ES-I3 (cell line): Measurements from ENCODE around the gene AKNAD1.
"Not testable (repeated sequence)": the region's sequence is repeated elsewhere in the genome, so short reads cannot be mapped to it uniquely, and the experiment has no call there.

Experiments used
- H3K36me3 ChIP-seq: 2 replicates; pipeline ENCODE4 v1.6.1; 2013; ENCODE audit warnings: mild to moderate bottlenecking, low read length, control low read depth, moderate library complexity; ENCODE audit not compliant: insufficient read depth
- H3K4me1 ChIP-seq: 2 replicates; pipeline ENCODE4 v1.6.1; 2013; ENCODE audit warnings: mild to moderate bottlenecking, control low read depth, low read length; ENCODE audit not compliant: insufficient read depth
- H3K9ac ChIP-seq: 2 replicates; pipeline ENCODE4 v1.6.1; 2013; ENCODE audit warnings: low read depth, mild to moderate bottlenecking, low read length, moderate library complexity
- H3K9me3 ChIP-seq: 2 replicates; pipeline ENCODE4 v1.6.1; 2013; ENCODE audit warnings: mild to moderate bottlenecking, low read length, moderate library complexity; ENCODE audit not compliant: control insufficient read depth, insufficient read depth

AKNAD1 gene

DNA sequence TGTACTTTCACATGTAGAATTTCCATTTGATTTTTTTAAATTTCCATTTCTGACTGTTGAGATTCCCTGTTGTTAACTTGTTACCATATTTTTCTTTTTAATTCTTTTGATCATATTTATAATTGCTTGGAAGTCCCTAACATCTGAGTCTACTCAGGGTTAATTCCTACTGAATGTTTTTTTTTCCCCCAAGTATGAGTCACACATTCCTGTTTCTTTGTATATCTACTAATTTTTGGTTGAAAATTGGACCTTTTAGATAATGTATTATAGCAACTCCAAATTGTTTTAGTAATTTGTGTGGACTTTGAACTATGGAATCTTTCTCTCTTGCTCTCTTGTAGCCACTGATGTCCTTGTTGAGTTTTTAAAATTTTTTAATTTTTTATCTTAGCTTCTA, 55.8 kb downstream of the AKNAD1 start:
- Histone ChIP-seq H3K36me3 (no peaks in the 10 kb centered on the region), H3K9me3 (no peaks in the 10 kb centered on the region), H3K9ac (no peak overlapping the region), H3K4me1 (no peaks in the 10 kb centered on the region)

DNA sequence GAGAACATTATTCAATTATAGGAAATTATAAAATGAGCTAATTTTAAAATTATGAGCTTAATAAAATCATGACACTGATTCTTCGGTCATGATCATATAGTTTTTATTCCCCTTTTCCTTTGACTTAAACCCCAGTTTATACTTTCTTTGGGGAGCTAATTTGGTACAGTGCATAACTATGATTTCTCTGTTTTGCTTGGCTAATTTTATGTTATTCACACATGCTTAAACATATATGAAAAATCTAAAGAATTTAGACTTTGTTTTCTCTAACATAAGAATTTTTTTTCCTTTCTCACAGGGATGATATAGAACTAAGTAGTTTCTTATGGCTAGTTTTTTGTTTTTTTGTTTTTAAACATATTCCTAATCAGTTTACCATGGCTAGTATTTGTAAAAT, 57.9 kb downstream of the AKNAD1 start:
- no peaks in the 10 kb centered on the region for H3K9me3 ChIP-seq
- H3K9ac ChIP-seq, result no peak overlapping the region
- H3K4me1 ChIP-seq, result no peaks in the 10 kb centered on the region
- peaks cover 4% of the 10 kb centered on the region; the same call in 1 of the 2 replicates for H3K36me3 ChIP-seq

DNA sequence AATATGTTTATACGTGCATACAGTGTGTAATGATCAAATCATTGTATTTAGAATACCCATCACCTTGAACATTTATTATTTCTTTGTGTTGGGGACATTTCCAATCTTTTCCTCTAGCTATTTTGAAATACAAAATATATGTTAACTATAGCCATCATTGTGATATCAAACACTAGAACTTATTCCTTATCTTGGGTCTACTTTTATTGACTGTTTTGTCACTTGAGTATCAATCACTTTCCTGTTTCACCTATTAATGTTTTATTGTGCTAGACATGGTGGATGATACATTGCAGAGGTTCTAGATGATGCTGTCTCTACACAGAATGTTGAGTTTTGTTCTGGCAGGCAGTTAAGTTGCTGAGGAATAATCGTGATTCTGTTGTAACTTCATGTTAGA, 64.5 kb downstream of the AKNAD1 start:
- Histone ChIP-seq H3K9ac (no peak overlapping the region), H3K4me1 (no peaks in the 10 kb centered on the region), H3K36me3 (peaks cover 11% of the 10 kb centered on the region; the same call in 1 of the 2 replicates), H3K9me3 (peaks cover 7% of the 10 kb centered on the region)

DNA sequence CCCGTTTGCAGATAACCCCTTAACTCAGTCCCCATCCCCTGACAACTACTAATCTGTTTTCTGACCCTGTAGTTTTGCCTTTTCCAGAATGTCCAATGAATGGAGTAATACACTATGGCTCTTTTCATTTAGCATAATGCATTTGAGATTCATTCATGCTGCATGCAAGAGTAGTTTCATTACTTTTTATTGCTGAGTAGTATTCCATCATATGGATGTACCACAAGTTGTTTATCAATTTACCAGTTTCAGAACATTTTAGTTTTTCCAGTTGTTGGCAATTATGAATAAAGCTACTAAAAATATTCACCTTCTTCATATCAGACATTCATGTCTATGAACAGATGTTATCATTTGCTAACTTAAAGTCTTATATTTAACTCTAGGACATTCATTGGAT, 65.1 kb downstream of the AKNAD1 start:
- no peaks in the 10 kb centered on the region for H3K4me1 ChIP-seq
- H3K36me3 ChIP-seq, result peaks cover 11% of the 10 kb centered on the region; the same call in 1 of the 2 replicates
- H3K9ac ChIP-seq, result no peak overlapping the region
- peaks cover 7% of the 10 kb centered on the region for H3K9me3 ChIP-seq

DNA sequence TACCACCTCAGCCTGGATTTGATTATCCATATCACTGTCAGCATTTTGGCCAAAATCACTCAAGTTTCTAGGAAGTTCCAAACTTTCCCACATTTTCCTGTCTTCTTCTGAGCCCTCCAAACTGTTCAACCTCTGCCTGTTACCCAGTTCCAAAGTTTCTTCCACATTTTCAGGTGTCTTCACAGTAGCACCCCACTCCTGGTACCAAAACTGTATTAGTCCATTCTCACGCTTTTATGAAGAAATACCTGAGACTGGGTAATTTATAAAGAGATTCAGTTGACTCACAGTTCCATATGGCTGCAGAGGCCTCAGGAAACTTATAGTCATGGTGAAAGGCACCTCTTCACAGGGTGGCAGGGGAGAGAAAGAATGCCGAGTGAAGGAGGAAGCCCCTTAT, 71.0 kb downstream of the AKNAD1 start:
- peaks cover 24% of the 10 kb centered on the region; the same call in 1 of the 2 replicates for H3K36me3 ChIP-seq
- H3K9ac ChIP-seq, result no peak overlapping the region
- peaks cover 18% of the 10 kb centered on the region for H3K9me3 ChIP-seq
- H3K4me1 ChIP-seq, result no peaks in the 10 kb centered on the region

DNA sequence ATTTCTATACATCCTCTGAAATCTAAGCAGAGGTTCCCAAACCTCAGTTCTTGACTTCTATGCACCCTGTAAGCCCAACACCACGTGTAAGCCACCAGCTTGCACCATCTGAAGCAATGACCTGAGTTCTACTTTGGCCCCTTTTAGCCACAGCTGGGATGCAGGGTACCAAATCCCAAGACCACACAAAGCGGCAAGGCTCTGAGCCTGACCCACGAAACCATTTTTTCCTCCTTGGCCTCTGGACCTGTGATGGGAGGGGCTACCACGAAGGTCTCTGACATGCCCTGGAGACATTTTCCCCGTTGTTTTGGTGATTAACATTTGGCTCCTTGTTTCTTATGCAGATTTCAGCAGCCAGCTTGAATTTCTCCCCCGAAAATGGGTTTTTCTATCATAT, 71.6 kb downstream of the AKNAD1 start:
- Histone ChIP-seq H3K36me3 (peaks cover 25% of the 10 kb centered on the region; the same call in 1 of the 2 replicates), H3K4me1 (no peaks in the 10 kb centered on the region), H3K9me3 (peaks cover 18% of the 10 kb centered on the region), H3K9ac (no peak overlapping the region)

DNA sequence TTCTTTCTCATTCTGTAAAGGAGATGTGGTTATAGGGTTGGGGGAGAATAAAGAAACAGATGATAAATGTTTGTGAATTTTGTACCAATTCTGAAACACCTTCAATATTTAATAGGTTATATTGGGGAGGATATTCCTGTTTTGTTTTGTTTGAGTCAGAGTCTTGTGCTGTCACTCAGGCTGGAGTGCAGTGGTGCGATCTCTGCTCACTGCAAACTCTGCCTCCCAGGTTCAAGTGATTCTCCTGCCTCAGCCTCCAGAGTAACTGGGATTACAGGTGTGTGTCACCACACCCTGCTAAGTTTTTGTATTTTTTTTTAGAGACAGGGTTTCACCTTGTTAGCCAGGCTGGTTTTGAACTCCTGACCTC, 75.3 kb downstream of the AKNAD1 start:
- H3K9ac ChIP-seq, H3K4me1 ChIP-seq: not testable (repeated sequence)
- Histone ChIP-seq H3K36me3 (peaks cover 25% of the 10 kb centered on the region; the same call in 1 of the 2 replicates), H3K9me3 (peaks cover 17% of the 10 kb centered on the region)

DNA sequence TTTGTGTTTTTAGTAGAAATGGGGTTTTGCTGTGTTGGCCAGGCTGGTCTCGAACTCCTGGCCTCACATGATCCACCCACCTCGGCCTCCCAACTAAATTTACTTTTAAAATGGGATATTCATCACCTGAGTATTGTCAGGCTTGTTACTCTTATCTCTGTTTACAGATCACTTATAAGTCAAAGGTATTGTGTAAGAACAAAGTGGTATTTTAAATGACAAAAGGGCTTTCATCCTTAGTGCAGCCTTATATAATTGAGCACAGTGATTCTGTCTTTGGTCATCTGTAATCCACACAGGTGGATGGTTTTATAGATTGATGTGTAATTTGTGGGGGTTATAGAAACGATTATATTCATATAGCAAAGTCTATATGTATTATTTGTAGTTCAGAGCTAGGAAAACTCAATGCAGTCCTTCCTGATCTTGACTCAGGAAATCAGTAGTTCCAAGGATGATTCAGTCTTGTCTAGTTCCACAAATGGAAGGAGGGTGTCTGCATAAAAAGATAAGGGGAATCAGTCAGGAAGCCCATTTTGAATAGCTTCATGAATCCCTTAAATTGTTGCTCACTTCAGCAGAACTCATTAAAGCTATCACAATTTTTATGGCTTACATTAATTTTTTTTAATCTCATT, 75.8 kb downstream of the AKNAD1 start:
- Histone ChIP-seq H3K36me3 (peaks cover 20% of the 10 kb centered on the region; the same call in 1 of the 2 replicates), H3K9me3 (peaks cover 12% of the 10 kb centered on the region), H3K9ac (no peak overlapping the region), H3K4me1 (no peaks in the 10 kb centered on the region)

DNA sequence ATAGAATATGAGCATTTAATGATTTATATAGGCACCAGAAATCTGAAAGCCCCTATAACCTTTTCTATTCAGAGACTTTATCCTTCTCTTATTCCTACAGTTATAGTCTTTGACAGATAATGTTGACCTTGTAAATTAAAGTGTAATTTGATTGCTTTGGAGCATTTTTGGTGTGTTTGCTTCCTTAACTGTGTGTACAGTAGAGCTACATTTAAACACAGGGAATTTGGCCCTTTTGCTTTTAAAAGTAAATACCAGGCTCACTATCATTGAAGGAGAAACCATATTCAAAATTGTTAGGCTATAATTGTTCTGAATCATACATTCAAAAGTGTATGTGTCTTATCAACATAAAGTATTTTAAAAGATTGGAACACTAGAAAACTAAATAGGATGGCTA, 77.4 kb downstream of the AKNAD1 start:
- Histone ChIP-seq H3K9me3 (peaks cover 5% of the 10 kb centered on the region; the same call in 1 of the 2 replicates), H3K36me3 (peaks cover 14% of the 10 kb centered on the region; the same call in 1 of the 2 replicates), H3K4me1 (no peaks in the 10 kb centered on the region), H3K9ac (no peak overlapping the region)

DNA sequence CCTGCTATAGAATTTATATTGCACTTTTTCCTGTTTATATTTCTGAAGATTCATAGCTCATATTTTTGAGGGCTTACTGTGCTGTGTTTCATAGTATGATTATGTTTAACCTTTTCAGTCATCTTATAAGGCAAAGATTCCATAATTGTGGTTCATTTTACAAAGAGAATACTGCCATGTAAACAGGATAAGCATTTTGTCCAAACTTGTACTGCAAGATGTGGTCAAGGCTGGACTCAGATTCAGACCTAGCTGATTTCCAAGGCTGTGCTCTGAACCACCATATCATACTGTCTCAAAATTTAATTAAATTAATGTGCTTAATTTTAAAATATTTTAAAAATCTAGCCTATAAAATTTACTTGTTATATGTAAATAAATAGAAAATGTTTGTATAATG, 79.1 kb downstream of the AKNAD1 start:
- no peaks in the 10 kb centered on the region for H3K4me1 ChIP-seq
- H3K9me3 ChIP-seq, result no peaks in the 10 kb centered on the region; the same call in 1 of the 2 replicates
- H3K9ac ChIP-seq, result no peak overlapping the region
- peaks cover 15% of the 10 kb centered on the region; the same call in 1 of the 2 replicates for H3K36me3 ChIP-seq

DNA sequence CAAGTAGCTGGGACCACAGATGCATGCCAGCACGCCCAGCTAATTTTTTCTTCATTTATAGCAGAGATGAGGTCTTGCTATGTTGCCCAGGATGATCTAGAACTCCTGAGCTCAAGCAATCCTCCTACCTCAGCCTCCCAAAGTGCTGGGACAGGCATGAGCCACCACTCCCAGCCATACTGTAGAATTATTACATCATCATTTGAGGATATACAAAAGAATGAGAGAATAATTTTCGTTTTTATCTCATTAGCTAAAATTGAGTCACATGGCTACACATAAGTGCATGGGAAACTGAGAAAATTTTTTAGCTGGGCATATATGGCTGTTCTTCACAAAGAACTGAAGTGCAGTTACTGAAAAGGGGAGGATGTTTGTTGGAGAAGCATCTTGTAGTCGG, 89.2 kb downstream of the AKNAD1 start:
- H3K4me1 ChIP-seq, result no peaks in the 10 kb centered on the region
- no peaks in the 10 kb centered on the region for H3K9me3 ChIP-seq
- H3K9ac ChIP-seq, result no peak overlapping the region
- peaks cover 4% of the 10 kb centered on the region; the same call in 1 of the 2 replicates for H3K36me3 ChIP-seq

DNA sequence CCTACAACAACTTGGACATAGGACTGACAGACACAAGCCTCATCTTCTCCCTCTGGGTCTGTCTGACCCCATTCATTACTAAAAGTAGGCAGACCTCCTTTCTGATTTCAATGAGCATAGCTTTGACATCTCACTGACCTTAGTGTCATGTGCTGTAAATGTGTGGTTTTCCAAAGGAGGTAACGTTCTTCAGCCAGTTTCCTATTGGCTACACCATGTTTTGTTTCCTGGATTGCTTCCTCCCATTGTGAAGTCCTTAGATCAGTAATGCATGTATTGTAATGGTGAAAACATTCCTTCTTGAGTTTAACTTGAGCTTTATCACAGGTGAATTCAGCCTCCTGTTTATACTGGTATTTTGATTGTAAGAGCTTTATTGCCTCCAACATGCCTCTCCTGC, 89.8 kb downstream of the AKNAD1 start:
- H3K9ac ChIP-seq, result no peak overlapping the region
- no peaks in the 10 kb centered on the region for H3K4me1 ChIP-seq
- no peaks in the 10 kb centered on the region for H3K9me3 ChIP-seq
- peaks cover 4% of the 10 kb centered on the region; the same call in 1 of the 2 replicates for H3K36me3 ChIP-seq
